SH-SY5Y (cell line): ENCODE data around the gene ALDH3A1.

Source experiments
- GATA2 ChIP-seq: IDR thresholded peaks from 2 replicates; pipeline ENCODE4 v1.6.1; 2011; ENCODE audit warnings: mild to moderate bottlenecking, low read depth, low read length
- GATA3 ChIP-seq: IDR thresholded peaks from 2 replicates; pipeline ENCODE4 v1.6.1; 2011; ENCODE audit warnings: low read depth, mild to moderate bottlenecking, low read length, moderate library complexity

DNA sequence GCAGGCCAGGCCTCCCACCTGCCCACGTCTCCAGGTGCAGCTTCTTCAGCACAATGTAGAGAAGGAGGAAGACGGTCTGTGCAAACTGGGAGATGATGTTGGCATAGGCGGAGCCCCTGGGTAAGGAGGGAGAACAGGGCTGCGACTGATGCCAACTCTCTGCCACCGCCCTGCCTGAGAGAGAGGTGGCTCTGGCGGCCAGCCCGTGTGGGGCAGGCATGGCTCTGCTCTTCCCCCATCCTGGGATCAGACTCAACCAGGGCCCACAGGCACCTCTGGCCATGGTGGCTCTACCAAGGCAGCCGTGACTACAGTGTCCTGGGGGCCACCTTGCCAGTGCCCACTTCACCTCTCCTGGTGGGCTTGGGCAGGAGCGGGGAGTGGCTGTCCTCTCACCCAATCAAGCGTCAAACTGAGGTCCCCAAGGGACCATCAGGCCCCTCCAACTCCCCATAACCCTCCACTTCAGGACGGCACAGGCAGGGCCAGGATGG, 40.3 kb downstream of the ALDH3A1 start:
- TF ChIP-seq GATA2 (no peak), GATA3 (no peak)
